PC-9 (cell line): ENCODE measurements around the gene AKT1.

Experiments
- EZH2 ChIP-seq: fragments of 200-600 bp; sonication (generic); IDR thresholded peaks from 2 replicates; pipeline ENCODE4 v1.8.0; 2017; ENCODE audit warnings: antibody characterized with exemption, low read depth
- TF ChIP-seq, protein P1 (sequence below): fragments of 200-600 bp; sonication (generic); conservative IDR thresholded peaks from 2 replicates; pipeline ENCODE4 v1.6.1; 2017; ENCODE audit warnings: mixed run types, antibody characterized with exemption, mild to moderate bottlenecking, moderate library complexity

DNA sequence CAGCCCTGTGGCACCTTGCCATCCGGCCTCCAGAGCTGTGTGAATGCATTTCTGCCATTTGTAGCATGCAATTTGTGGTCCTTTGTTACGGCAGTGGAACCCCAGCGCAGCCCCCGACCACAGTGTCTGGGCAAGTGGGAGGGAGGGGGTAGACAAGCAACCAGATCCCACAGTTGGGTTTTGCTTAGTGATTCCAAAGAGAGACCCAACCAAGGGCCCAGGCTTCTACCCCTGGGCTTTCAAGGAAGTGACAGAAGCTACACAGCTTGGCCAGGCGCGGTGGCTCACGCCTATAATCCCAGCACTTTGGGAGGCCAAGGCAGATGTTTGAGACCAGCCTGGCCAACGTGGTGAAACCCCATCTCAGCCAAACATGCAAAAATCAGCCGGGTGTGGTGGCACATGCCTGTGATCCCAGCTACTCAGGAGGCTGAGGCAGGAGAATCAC is 23.2 kb upstream of the AKT1 start:
- TF ChIP-seq, protein P1, sequence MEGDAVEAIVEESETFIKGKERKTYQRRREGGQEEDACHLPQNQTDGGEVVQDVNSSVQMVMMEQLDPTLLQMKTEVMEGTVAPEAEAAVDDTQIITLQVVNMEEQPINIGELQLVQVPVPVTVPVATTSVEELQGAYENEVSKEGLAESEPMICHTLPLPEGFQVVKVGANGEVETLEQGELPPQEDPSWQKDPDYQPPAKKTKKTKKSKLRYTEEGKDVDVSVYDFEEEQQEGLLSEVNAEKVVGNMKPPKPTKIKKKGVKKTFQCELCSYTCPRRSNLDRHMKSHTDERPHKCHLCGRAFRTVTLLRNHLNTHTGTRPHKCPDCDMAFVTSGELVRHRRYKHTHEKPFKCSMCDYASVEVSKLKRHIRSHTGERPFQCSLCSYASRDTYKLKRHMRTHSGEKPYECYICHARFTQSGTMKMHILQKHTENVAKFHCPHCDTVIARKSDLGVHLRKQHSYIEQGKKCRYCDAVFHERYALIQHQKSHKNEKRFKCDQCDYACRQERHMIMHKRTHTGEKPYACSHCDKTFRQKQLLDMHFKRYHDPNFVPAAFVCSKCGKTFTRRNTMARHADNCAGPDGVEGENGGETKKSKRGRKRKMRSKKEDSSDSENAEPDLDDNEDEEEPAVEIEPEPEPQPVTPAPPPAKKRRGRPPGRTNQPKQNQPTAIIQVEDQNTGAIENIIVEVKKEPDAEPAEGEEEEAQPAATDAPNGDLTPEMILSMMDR: no peak
- no peak for TF ChIP-seq EZH2
